GM18498 (cell line): ENCODE results near the gene CENPA.
"Not testable (repeated sequence)": the region's sequence is repeated elsewhere in the genome, so short reads cannot be mapped to it uniquely, and the experiment has no call there.

ENCODE experiments used
- ATAC-seq: cut with Tn5 transposase; IDR thresholded peaks from one replicate; pipeline ENCODE4 v1.9.1; 2021; ENCODE audit warnings: mild to moderate bottlenecking, moderate library complexity; ENCODE audit not compliant: unreplicated experiment

CENPA gene

DNA sequence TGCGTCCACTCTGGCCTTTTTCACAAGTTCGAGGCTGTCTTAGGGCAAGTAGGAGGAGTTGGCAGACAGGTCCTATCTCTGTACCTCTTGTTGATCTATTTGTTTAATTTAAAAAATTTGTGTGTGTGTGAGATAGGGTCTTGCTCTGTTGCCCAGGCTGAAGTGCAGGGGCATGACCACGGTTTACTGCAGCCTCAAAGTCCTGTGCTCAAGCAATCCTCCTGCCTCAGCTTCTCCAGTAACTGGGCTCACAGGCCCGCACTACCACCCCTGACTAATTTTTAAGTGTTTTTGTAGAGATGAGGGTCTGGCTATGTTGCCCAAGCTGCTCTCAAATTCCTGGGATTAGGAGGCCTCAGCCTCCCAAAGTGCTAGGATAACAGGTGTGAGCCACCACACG, 26.0 kb upstream of the CENPA start:
- ATAC-seq, result no peak

DNA sequence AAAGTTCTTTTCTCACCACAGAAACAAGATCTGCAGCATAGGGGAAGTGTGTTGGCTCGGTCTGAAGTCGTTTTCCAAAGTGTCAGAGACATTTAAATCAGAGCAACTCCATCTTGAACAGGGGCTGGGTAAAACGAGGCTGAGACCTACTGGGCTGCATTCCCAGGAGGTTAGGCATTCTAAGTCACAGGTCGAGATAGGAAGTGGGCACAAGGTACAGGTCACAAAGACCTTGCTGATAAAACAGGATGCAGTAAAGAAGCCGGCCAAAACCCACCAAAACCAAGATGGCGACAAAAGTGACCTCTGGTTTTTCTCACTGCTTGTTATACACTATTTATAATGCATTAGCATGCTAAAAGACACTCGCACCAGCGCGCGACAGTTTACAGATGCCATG, 24.9 kb upstream of the CENPA start:
- ATAC-seq, result not testable (repeated sequence)

DNA sequence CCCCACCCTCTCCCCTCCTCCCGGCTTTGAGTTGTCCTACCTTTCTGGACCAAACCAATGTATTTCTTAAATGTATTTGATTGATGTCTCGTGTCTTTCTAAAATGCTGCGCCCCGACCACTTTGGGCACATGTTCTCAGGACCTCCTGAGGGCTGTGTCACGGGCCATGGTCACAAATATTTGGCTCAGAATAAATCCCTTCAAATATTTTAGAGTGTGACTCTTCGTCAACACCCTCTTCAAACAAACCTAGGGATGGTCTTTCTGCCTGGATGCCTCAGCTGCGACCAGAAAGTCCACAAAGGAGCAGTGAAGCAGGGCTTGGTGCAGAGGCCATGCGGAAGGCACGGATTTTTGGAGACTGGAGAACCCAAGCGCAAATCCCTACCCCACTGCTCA, 22.8 kb upstream of the CENPA start:
- no peak for ATAC-seq

DNA sequence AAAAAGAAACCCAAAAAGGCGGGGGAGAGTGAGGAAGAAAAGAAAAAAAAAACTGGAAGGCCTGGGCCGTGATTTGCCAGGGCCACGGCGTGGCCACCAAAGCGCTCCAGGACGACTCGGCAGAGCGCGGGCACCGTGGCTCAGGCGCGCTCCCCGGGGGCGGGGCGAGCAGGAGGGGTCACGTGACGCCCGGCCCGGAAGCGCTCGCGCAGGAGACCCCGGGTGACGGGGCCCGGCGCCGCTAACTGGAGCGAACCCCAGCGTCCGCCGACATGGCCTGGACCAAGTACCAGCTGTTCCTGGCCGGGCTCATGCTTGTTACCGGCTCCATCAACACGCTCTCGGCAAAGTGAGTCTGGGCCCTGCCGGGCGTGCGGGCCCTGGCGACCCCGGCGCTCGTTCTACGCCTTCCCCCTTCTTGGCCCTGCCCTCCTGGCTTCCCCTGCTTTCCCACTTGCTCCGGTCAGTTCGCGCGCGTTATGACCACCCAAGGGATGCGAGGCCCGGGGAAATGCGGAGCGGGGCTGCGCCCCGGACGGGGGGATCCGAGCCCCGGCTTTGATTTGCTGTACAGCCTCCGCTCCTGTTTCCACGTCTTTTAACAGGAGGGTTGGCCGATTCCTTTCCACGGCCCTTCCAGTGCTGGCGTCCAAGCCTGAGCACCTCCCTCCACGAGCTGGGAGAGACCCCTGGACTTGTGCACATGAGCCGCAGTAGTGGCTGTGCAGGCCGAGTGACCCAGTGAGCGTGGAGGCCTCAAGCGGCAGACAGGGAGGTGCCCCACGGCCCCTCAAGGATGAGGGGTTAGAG, 21.6 kb upstream of the CENPA start, which contains the start of gene SLC35F6:
Gene SLC35F6, plus strand, starts transcription at position 207 of the 810 bp plus-strand sequence. Its CDS starts 66 bp downstream, at position 273.
- ATAC-seq, result peak; percentile 90

DNA sequence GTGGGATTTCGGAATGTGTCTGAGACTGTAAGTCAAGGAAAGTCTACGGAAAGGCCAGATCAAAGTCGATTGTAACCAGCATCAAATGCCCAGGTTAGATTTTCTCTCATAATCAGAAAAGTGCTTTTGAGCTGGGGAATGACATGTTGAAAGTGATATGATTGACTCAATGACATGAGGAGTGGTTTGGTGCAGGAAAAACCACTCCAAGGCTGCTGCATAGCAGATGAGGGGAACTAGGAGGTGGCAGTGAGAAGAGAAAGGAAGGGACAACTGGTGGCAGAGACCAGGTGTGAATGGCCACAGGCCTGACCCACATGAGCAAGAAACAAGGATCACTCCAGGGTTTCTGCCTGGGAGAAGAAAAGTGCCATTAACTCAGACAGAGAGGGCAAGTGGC, 20.9 kb upstream of the CENPA start:
- ATAC-seq, result no peak

DNA sequence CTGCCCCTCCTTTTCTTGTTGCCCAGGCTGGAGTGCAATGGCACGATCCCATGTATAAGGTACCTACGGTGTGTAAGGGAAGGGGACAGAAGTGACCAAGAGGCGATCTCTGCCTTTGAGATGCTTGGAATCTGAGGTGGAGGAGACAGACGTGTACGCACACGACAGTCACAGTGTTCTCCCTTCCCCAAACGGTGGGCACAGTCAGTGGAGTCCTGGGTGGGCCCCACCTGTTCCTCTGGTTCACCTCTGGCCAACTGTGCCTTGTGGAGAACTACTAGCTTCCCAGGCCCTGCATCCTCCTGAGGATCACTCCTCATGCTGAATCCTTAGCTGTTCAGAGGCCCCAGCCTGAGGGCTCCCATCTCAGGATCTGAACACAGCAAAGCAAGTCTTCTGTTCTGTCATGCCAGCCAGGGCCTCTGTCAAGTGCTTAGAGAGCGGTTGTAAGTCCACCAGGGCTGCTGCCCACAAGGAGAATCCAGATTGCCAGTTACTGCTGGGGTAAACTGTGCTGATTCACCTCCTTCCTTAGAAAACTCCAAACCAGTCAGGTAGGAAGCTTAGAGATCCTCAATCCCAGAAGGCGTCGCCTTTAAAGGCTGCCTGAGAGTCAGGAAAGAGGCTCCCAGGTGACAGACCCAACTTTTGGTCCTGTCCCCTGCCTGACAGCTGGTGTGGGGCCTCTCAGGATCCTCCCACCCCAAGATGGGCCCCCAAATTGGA, 20.2 kb upstream of the CENPA start:
- no peak for ATAC-seq

DNA sequence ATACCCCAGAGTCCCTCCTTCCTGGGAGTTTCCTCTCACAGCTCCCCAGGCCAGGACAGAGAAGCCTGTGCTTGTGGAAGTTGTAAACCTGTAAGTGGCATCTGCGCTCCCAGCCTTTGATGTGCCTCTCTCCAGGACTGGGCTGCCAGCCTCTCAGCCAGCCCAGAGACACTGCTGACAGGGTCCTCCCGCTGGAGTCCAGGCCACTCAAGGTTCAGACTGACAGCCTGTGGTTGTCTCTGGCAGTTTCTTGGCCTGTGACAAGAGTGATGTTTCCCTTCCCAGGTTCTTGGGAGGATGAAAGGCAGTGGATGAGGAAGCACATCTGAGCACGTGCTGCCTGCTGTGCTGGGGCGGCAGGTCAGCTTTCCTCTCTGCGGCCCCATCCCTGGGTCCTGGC, 18.7 kb upstream of the CENPA start:
- no peak for ATAC-seq

DNA sequence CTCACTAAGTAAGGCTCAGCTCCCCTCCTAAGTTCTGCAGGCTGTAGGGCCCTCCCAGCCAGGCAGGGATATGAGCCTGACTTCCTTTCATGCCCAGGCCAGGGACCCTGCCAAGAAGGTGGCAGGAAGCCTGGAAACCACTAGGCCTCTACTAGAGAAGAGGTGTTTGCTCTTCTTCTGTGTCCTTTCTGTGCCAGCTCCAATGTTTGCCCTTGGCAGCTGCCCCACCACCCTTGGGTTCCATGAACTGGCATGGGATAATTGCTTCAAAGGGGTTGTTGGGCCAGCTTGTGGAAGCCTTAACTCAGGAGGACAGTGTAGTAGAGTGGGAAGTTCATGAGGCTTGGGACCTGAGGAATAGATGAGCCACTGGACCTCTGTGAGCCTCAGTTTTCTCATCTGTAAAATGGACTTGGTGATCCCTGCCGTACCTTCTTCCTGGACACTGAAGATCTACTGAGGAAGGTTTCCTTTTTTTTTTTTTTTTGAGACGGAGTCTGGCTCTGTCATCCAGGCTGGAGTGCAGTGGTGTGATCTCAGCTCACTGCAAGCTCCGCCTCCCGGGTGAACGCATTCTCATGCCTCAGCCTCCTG, 17.9 kb upstream of the CENPA start:
- ATAC-seq, result no peak

DNA sequence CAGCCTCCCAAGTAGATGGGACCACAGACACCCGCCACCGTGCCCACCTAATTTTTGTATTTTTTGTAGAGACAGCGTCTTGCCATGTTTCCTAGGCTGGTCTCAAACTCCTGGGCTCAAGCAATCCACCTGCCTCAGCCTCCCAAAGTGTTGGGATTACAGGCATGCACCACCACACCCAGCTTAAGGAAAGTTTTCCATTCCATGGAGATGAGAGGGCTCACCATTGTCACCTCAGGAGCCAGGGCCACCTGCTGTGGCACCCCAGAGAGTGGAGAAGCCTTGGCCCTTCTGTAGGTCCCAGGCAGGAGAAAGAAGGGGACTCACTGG, 17.1 kb upstream of the CENPA start:
- ATAC-seq, result no peak

DNA sequence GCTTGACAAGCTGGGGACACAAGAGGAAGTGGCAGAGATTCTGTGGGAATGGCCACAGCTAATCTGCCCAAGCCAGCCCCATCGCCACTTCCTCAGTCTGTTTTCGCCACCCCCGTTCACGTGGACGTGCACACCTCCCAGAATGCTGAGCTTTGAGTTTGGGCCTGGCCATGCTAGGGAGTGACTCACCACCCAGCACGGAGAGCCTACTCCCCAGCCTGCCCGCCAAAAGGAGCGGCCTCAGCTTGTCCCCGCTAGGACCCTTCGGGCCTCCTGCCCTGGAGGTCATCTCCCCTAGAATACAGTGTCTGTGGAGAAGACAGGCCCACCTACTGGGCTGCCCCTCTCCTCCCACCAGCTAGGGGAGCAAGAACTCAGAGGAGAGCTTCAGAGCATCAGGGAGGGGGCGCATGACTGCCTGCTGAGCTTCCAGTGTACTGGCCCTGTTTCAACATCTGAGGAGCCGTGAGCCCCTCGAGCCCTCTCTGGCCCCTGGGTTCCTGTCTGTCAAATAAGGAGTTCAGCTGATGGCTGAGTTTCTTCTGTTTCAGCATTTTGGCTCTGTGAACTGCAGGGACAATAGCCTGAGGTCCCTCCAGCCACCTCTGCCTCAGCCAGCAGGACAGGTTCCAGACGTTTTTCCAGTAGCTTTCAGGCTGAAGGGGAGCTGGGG, 16.6 kb upstream of the CENPA start:
- no peak for ATAC-seq

DNA sequence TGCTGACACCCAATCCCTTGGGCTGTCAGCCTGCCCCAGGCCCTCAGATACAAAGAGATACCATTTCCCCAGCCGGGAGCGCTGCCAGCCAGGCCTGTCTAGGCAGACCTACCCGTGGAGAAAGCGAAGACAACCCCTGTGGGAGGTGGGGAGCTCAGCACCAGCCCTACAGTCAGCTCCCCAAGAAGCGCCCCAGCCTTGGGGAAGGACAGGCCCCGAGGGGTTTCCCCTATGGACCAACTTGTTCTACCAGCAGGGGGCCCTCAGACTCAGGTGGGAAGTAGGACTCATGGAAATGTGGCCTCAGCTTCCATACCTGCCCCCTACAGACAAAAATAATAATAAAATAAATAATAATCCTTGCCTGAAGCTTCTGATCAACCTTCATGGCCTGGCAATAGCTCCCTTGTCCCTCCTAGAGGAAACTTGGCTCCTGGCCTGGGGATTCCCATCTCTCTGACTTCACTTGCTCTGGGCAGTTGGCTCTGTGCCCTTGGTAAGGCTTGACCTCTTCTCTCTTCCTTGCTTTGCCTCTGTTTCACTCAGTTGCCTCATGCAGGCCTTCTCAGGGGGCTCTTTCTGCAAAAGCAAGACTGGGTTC, 14.8 kb upstream of the CENPA start:
- ATAC-seq, result no peak

DNA sequence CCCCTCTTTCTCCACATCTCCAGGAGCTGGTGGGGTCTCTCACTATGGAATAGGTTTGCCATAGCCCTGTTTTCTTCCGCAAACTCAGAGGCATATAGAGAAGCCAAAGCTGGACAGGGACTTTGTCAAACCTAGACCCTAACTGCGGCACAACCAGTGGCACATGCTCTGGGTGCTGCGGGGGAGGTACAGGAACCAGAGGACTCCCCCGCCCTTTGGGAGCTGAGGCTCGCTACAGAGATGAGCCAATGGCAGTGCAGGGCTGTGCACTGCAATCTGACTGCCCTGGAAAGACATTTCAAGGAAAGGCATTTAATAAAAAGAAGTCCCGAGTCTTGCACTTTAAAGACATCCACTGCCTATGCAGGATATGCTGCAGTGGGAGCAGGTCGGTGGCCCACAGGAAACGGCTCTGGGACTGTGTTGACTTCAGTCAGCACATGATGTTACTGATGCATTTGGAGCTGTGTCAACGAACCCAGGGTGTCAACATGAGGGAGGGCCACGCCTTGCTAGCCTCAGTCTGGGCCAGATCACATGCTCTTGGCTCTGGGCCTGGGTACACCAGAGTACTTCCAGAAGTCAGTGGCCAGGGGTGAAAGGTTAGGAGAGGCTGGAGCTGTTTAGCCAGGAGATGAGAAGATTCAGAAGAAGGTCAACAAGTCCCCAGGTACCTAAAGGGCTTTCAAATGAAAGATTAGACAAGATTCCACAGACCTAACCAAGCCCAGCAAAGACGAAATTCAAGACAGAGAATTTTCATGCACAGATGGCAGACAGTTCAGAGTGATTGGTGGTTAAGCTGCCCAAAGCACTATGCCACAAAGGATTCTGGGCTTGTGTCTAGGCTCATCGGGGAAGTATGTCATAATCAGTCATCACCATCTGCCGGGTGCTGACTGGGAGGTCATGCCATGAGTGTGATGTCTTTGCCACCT, 13.5 kb upstream of the CENPA start:
- no peak for ATAC-seq

DNA sequence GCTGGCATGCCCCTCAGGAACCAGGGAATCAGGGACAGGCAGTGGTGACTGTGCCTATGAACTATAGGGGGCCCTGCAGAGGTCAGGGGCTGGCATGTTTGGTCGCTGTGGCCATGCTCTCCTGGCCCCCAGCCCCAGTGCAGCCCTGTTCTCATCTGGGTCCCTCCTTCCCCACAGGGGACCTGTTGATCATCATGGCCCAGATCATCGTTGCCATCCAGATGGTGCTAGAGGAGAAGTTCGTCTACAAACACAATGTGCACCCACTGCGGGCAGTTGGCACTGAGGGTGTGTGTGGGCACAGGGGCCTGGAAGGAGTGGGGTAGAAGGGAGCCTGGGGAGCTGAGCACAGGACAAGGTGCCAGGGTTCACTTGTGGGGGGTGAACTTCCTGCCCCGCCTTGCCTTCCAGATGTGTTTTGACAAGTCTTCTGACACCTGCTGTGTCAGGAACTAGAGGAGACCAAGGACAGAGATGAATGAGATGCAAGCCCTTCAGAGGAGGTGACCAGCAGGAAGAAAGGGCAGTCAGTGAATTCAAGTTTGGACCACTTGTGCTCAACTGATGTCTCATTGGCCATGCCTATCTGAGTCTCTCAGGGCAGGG, 9.6 kb upstream of the CENPA start:
- ATAC-seq, result no peak

DNA sequence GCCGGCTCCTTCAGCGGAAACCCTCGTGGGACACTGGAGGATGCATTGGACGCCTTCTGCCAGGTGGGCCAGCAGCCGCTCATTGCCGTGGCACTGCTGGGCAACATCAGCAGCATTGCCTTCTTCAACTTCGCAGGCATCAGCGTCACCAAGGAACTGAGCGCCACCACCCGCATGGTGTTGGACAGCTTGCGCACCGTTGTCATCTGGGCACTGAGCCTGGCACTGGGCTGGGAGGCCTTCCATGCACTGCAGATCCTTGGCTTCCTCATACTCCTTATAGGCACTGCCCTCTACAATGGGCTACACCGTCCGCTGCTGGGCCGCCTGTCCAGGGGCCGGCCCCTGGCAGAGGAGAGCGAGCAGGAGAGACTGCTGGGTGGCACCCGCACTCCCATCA, 7.8 kb upstream of the CENPA start:
- no peak for ATAC-seq

DNA sequence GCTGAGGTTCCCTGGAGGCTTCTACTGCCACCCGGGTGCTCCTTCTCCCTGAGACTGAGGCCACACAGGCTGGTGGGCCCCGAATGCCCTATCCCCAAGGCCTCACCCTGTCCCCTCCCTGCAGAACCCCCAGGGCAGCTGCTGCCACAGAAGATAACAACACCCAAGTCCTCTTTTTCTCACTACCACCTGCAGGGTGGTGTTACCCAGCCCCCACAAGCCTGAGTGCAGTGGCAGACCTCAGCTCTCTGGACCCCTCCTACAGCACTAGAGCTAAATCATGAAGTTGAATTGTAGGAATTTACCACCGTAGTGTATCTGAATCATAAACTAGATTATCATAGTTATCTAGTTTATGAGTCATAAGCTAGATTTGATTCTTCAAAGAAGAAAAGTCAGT, 7.3 kb upstream of the CENPA start:
- no peak for ATAC-seq

DNA sequence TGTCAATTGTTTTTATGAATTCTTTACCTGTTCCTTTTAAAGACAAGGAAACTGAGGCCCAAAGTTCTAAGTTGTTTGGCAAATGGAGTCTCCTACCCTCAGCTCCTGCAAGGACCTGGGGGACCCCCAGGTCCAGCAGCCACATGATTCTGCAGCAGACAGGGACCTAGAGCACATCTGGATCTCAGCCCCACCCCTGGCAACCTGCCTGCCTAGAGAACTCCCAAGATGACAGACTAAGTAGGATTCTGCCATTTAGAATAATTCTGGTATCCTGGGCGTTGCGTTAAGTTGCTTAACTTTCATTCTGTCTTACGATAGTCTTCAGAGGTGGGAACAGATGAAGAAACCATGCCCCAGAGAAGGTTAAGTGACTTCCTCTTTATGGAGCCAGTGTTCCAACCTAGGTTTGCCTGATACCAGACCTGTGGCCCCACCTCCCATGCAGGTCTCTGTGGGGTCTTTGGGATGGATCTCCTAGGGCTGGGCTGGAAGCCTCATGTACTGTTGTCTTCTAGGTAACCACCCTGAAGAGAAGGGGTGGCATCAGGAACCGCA, 5.6 kb upstream of the CENPA start:
- ATAC-seq, result no peak

DNA sequence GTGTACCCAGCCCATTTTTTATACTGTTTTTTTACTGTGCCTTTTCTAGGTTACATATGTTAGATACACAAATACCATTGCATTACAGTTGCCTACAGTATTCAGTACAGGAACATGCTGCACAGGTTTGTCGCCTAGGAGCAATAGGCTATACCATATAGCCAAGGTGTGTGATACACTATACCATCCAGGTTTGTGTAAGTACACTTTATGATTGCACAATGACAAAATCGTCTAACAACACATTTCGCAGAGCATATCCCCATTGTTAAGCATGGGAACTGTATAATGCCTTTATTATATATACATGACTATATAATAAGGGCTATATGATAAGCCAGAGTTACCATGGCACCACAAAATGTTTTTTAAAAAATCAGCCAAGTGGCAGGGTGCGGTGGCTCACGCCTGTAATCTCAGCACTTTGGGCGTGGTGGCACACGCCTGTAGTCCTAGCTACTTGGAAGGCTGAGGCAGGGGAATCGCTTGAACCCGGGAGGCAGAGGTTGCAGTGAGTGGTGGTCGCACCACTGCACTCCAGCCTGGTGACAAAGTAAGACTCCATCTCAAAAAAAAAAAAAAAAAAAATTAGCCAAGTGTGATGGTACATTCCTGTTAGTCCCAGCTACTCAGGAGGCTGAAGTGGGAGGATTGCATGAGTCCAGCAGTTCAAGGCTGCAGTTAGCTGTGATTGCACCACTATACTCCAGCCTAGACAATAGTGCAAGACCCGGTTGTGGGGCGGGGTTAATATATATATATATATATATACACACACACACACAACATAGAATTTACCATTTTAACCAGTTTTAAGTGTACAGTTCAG, 2.8 kb upstream of the CENPA start:
- no peak for ATAC-seq

DNA sequence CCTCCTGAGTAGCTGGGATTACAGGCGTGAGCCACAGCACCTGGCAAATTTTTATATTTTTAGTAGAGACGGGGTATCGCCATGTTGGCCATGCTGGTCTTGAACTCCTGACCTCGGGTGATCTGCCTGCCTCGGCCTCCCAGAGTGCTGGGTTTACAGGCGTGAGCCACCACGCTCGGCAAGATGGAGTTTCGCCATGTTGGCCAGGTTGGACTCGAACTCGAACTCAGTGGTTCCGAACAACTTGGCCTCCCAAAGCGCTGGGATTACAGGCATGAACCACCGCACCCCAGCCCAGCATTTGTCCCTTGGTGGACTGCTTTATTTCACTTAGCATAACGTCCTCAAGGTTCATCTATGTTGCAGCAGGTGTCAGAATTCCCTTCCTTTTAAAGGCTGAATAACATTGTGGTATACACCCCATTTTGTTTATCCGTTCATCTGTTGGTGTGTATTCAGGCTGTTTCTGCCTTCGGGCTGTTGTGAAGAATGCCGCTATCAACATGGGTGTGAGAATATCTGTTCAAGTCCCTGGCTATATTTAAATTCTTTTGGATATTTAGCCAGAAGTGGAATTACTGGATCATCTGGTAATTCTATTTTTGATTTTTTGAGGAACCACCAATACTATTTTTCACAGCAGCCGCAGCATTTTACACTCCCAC, 1.2 kb upstream of the CENPA start:
- no peak for ATAC-seq
